GM12892 (cell line): ENCODE data around the gene ZNF776.
"Not testable (repeated sequence)": the region's sequence is repeated elsewhere in the genome, so short reads cannot be mapped to it uniquely, and the experiment has no call there.

Source experiments
- POLR2A ChIP-seq: IDR thresholded peaks from 2 replicates; pipeline ENCODE4 v1.6.1; 2011; ENCODE audit warnings: low read depth, low read length, control low read depth
- POLR2AphosphoS5 ChIP-seq: IDR thresholded peaks from 2 replicates; pipeline ENCODE4 v1.6.1; 2011; ENCODE audit warnings: low read depth, low read length, control low read depth

DNA sequence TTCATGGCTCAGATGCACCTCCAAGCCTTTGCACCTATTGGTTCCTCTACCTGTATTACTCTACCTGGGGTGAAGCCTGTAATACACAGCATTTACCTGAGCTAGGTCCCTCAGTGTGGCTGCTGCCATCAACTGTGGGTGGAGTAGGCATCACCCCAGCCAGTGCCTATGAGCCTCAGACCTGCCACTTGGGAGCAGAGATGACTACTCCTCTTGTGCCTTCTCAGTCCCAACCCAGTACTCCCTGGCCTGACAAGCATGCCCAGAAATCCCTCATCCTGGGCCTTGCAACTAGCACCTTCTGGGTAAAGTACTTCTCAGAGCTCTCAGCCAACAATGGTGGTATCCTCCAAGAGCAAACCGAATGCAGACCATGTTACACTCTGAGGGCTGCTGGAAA, 50.0 kb downstream of the ZNF776 start:
- TF ChIP-seq POLR2A, POLR2AphosphoS5: not testable (repeated sequence)
